GM23248 (cell line): ENCODE data around the gene DDX31.

Experiments
- EZH2 ChIP-seq: fragments of 200-600 bp; sonication (generic); IDR thresholded peaks from 2 replicates; pipeline ENCODE4 v1.6.1; 2018; ENCODE audit warnings: antibody characterized with exemption, mild to moderate bottlenecking; ENCODE audit not compliant: insufficient read depth, poor library complexity, severe bottlenecking
- EZH2phosphoT487 ChIP-seq: fragments of 200-600 bp; sonication (generic); IDR thresholded peaks from 2 replicates; pipeline ENCODE4 v1.6.1; 2018; ENCODE audit warnings: antibody characterized with exemption, moderate library complexity, mild to moderate bottlenecking, low read depth; ENCODE audit not compliant: insufficient read depth

DNA sequence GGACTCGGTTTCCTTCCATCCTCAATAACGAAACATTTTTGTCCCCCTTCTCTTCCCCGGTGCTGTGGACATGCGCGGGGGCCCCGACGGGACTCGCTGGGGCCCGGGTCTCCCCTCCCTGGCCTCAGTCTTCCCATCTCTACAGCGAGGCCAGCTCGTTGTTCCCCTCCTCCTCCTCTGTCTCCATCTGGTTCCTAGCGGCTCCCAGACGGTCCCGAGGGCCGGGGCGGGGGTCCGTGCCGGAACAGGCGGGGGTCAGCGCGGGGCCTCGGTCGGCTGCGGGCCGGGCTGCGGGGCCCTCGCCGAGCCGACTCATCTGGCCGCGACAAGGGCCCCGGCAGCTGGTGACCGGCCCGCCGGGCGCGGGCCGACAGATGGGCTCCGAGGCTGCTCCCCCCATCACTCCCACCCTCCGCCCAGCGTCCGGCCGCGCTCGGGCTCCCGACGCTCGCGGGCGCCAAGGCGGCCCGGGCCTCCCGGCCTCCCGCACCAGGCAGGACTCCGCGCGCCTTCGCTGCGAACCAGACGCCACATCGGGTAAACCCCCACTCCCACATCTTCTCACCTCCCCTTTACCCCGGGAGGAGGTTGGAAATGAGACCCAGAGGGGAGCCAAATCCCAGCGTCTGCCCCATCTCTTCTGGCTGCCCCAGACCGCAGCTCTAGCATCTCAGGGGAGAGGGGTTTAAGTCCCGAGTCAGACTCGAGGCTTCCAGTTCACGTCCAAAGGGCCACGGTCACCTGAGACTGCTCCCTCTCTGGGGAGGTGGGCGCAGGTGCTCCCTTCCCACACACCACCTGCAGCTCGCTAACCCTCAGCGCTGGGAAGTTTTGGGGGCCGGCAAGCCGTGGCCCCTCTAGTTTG lies 79.2 kb downstream of the DDX31 start:
- TF ChIP-seq EZH2 = peak; percentile 91
- no peak; the same call in 1 of the 2 replicates for TF ChIP-seq EZH2phosphoT487
